Panc1 (cell line): Measurements from ENCODE around the gene CAMTA2. TPM values are rescaled to one million over a fixed set of nuclear protein-coding genes. Genes with fewer than 3 reads are reported as not detected.

Experiments used
- ATAC-seq: fragments of 200-7000 bp; cut with Tn5 transposase; 2 replicates; pipeline ENCODE4 v1.9.1; 2020; ENCODE audit warnings: mild to moderate bottlenecking, moderate library complexity
- BruUV-seq: library from RNA; stranded (reverse); fragments of 400-500 nt; replicated peaks from 2 replicates; lab custom pipeline; 2021; lab: Mats Ljungman, UMichigan
- CTCF ChIA-PET: fragments of 300-600 bp; sonication (Branson Sonifier 250); formaldehyde crosslinking; loops from one replicate; lab custom pipeline; 2022; ENCODE audit warnings: antibody characterized with exemption; lab: Charles Lee
- POLR2A ChIA-PET: fragments of 300-600 bp; sonication (Branson Sonifier 250); formaldehyde crosslinking; loops from one replicate; lab custom pipeline; 2022; ENCODE audit warnings: antibody characterized with exemption; lab: Charles Lee
- DNase-seq: peaks from one replicate; pipeline ENCODE4 v3.0.0-alpha.2; 2010; ENCODE audit warnings: low read depth, low spot score
- H3K27ac ChIP-seq: 2 replicates; pipeline ENCODE4 v1.5.1; 2011; ENCODE audit warnings: mild to moderate bottlenecking, low read length, inconsistent platforms
- H3K27me3 ChIP-seq: fragments of 200-500 bp; sonication (Bioruptor generic); 2 replicates; pipeline ENCODE4 v1.6.0; 2014; ENCODE audit warnings: low read length, inconsistent platforms; ENCODE audit not compliant: control insufficient read depth, insufficient read depth
- H3K36me3 ChIP-seq: fragments of 200-500 bp; sonication (Bioruptor generic); 2 replicates; pipeline ENCODE4 v1.5.1; 2014; ENCODE audit warnings: inconsistent platforms, mild to moderate bottlenecking, low read length, moderate library complexity; ENCODE audit not compliant: control insufficient read depth, insufficient read depth
- H3K4me1 ChIP-seq: 2 replicates; pipeline ENCODE4 v1.5.1; 2011; ENCODE audit warnings: inconsistent platforms, mild to moderate bottlenecking, low read length, moderate library complexity; ENCODE audit not compliant: control insufficient read depth, insufficient read depth
- H3K4me3 ChIP-seq, 2 experiments: 2 replicates each; pipeline ENCODE4 v1.5.1; 2011 to 2012; ENCODE audit warnings: low read depth in 2 of 2, low read length in 2 of 2, mild to moderate bottlenecking in 2 of 2, inconsistent platforms in 1 of 2, moderate library complexity in 1 of 2
- H3K9me3 ChIP-seq: fragments of 200-500 bp; sonication (Bioruptor generic); 2 replicates; pipeline ENCODE4 v1.5.1; 2014; ENCODE audit warnings: low read depth, mild to moderate bottlenecking, inconsistent platforms, low read length, moderate library complexity; ENCODE audit not compliant: control insufficient read depth, insufficient read depth
- POLR2AphosphoS5 ChIP-seq: IDR thresholded peaks from 2 replicates; pipeline ENCODE4 v1.6.1; 2012; ENCODE audit warnings: mild to moderate bottlenecking, low read depth, low read length, moderate library complexity
- SIN3A ChIP-seq: IDR thresholded peaks from 2 replicates; pipeline ENCODE4 v1.6.1; 2012; ENCODE audit warnings: low read depth, mild to moderate bottlenecking, low read length, moderate library complexity, borderline replicate concordance; ENCODE audit not compliant: insufficient read depth
- TCF7L2 ChIP-seq: IDR thresholded peaks from 2 replicates; pipeline ENCODE4 v1.6.1; 2011; ENCODE audit warnings: mild to moderate bottlenecking, low read depth, low read length, inconsistent platforms
- in situ Hi-C: cut with HindIII; loops from 2 replicates; pipeline ENCODE4 v1.10.0; 2016; ENCODE audit warnings: low sequenced_read_pairs, low pct_unique_long_range_greater_than_20kb
- intact Hi-C: fragments of 100-400 bp; cut with micrococcal nuclease; formaldehyde crosslinking; loops from one replicate; pipeline ENCODE4 v1.10.0; 2022; ENCODE audit not compliant: unreplicated experiment
- total RNA-seq: library from RNA; stranded (reverse); gene quantifications from one replicate; pipeline ENCODE4 v1.2.1, GENCODE V29; 2021; ENCODE audit not compliant: unreplicated experiment
- TF ChIP-seq, protein P1 (sequence below), 2 experiments: IDR thresholded peaks; 2 replicates each; pipeline ENCODE4 v1.6.1; 2011 to 2012; ENCODE audit warnings: low read depth in 2 of 2, control low read depth in 1 of 2, low read length in 1 of 2, mild to moderate bottlenecking in 1 of 2, moderate library complexity in 1 of 2; ENCODE audit not compliant: insufficient read depth in 1 of 2
- TF ChIP-seq, protein P2 (sequence below): fragments of 450-650 bp; IDR thresholded peaks from 2 replicates; pipeline ENCODE4 v1.5.1; 2017; ENCODE audit warnings: mild to moderate bottlenecking

CAMTA2 gene
- total RNA-seq, 1 experiment from 2014 or later, result 22.7 TPM

DNA sequence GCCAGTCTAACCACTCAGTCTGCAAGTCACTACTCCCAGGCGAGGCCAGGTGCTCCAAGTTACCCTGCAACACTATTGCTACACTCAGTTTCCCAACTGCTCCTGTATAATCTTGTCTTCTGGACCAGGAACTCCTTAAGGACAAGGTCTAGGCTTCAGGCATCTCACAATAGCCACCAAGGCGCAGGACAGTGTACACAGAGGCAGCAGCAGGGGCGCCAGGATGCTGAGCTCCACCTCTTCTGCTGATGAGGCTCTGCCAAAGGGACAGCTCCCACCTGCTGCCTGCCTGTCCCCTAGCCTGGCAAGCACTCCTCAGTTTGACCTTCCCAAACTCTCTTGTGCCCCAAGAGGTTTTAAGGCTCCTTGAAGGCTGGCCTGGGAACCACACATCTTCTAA is 51.0 kb downstream of the CAMTA2 start:
- DNase-seq, result no peak
- Histone ChIP-seq H3K36me3 (peaks cover 11% of the 10 kb centered on the region), H3K9me3 (no peaks in the 10 kb centered on the region), H3K4me1 (peaks cover 8% of the 10 kb centered on the region), H3K27me3 (no peaks in the 10 kb centered on the region), H3K27ac (no peak overlapping the region), H3K4me3 (no peak overlapping the region)
- in situ Hi-C loops, result no loop called here
- POLR2A ChIA-PET, result interaction anchor here (0.8 kb wide), 1 partner anchor 42 kb away, joined by 3 read pairs; no protein-coding TSS in a partner anchor
- CTCF ChIA-PET, result interaction anchor here (1.1 kb wide), 1 partner anchor 27 kb away, joined by 4 read pairs; no protein-coding TSS in a partner anchor
- no TSS peak for BruUV-seq
- intact Hi-C loops, result no loop called here
- no peak for ATAC-seq
- no peak for TF ChIP-seq SIN3A
- TF ChIP-seq, protein P1, sequence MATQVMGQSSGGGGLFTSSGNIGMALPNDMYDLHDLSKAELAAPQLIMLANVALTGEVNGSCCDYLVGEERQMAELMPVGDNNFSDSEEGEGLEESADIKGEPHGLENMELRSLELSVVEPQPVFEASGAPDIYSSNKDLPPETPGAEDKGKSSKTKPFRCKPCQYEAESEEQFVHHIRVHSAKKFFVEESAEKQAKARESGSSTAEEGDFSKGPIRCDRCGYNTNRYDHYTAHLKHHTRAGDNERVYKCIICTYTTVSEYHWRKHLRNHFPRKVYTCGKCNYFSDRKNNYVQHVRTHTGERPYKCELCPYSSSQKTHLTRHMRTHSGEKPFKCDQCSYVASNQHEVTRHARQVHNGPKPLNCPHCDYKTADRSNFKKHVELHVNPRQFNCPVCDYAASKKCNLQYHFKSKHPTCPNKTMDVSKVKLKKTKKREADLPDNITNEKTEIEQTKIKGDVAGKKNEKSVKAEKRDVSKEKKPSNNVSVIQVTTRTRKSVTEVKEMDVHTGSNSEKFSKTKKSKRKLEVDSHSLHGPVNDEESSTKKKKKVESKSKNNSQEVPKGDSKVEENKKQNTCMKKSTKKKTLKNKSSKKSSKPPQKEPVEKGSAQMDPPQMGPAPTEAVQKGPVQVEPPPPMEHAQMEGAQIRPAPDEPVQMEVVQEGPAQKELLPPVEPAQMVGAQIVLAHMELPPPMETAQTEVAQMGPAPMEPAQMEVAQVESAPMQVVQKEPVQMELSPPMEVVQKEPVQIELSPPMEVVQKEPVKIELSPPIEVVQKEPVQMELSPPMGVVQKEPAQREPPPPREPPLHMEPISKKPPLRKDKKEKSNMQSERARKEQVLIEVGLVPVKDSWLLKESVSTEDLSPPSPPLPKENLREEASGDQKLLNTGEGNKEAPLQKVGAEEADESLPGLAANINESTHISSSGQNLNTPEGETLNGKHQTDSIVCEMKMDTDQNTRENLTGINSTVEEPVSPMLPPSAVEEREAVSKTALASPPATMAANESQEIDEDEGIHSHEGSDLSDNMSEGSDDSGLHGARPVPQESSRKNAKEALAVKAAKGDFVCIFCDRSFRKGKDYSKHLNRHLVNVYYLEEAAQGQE (IDR thresholded peaks at IDR 0.05; ENCODE audit: insufficient read depth in 1 of 2, low read depth in 2 of 2, low read length in 1 of 2), result no peak
- TF ChIP-seq POLR2AphosphoS5, result no peak
- TF ChIP-seq, protein P2, sequence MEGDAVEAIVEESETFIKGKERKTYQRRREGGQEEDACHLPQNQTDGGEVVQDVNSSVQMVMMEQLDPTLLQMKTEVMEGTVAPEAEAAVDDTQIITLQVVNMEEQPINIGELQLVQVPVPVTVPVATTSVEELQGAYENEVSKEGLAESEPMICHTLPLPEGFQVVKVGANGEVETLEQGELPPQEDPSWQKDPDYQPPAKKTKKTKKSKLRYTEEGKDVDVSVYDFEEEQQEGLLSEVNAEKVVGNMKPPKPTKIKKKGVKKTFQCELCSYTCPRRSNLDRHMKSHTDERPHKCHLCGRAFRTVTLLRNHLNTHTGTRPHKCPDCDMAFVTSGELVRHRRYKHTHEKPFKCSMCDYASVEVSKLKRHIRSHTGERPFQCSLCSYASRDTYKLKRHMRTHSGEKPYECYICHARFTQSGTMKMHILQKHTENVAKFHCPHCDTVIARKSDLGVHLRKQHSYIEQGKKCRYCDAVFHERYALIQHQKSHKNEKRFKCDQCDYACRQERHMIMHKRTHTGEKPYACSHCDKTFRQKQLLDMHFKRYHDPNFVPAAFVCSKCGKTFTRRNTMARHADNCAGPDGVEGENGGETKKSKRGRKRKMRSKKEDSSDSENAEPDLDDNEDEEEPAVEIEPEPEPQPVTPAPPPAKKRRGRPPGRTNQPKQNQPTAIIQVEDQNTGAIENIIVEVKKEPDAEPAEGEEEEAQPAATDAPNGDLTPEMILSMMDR, result no peak
- TF ChIP-seq TCF7L2, result no peak

DNA sequence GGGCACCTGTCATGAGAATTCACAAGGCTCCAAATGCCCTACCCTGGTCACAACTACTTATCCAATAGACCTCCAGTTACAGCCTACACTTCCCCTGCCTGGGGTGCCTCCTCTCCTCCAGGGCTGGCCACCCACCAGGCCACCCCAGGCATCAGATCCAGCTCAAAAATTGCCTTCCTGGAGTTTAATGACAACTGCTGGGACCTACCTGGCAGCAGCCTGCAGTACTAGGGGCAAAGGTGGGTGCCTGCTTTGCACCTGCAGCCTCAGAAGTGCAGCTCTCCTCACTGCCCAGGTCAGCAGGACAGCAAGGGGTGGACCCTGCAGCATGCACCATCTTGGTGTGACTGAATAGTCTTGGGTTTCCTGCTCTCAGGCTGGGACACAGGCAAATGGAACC is 51.8 kb downstream of the CAMTA2 start:
- ChIA-PET CTCF (interaction anchor here (0.6 kb wide), 1 partner anchor 27 kb away, joined by 3 read pairs; no protein-coding TSS in a partner anchor), POLR2A (interaction anchor here (0.8 kb wide), 1 partner anchor 41 kb away, joined by 3 read pairs; no protein-coding TSS in a partner anchor)
- intact Hi-C loops, result no loop called here
- H3K9me3 ChIP-seq, result no peaks in the 10 kb centered on the region
- peaks cover 5% of the 10 kb centered on the region; the same call in 1 of the 2 replicates for H3K36me3 ChIP-seq
- DNase-seq, result no peak
- no peak for TF ChIP-seq SIN3A
- TF ChIP-seq POLR2AphosphoS5, result no peak; the same call in 1 of the 2 replicates
- no peak for TF ChIP-seq TCF7L2
- TF ChIP-seq, protein P1 (IDR thresholded peaks at IDR 0.05; ENCODE audit: insufficient read depth in 1 of 2, low read depth in 2 of 2, low read length in 1 of 2), result no peak
- TF ChIP-seq, protein P2, result no peak
- in situ Hi-C loops, result no loop called here
- H3K27me3 ChIP-seq, result no peaks in the 10 kb centered on the region
- H3K4me1 ChIP-seq, result peaks cover 8% of the 10 kb centered on the region
- BruUV-seq, result no TSS peak
- H3K27ac ChIP-seq, result no peak overlapping the region
- no peak overlapping the region for H3K4me3 ChIP-seq
- ATAC-seq, result no peak
